Activated naive CD4-positive, alpha-beta T cell treated with anti-CD3 and anti-CD28 coated beads for 36 hours (primary cell): ENCODE data around the gene TMEM245. TPM values are rescaled to one million over a fixed set of nuclear protein-coding genes. Genes with fewer than 3 reads are reported as not detected.
"Not testable (repeated sequence)": the region's sequence is repeated elsewhere in the genome, so short reads cannot be mapped to it uniquely, and the experiment has no call there.

Source experiments
- CTCF ChIA-PET: fragments of 350-600 bp; sonication (Branson Sonifier 250); formaldehyde crosslinking; loops from one replicate; lab custom pipeline; 2021; ENCODE audit warnings: antibody characterized with exemption; lab: Charles Lee
- DNase-seq: peaks from one replicate; pipeline ENCODE4 v3.0.0-alpha.2; 2020
- H3K27ac Mint-ChIP-seq: one replicate; pipeline ENCODE4 v1.8.0; 2021; ENCODE audit warnings: mild to moderate bottlenecking, mixed read lengths
- H3K27me3 Mint-ChIP-seq: one replicate; pipeline ENCODE4 v1.8.0; 2021; ENCODE audit warnings: low read depth, mixed read lengths
- H3K36me3 Mint-ChIP-seq: one replicate; pipeline ENCODE4 v1.8.0; 2021; ENCODE audit warnings: low read depth, mixed read lengths
- H3K4me1 Mint-ChIP-seq: one replicate; pipeline ENCODE4 v1.8.0; 2021; ENCODE audit warnings: low read depth, mixed read lengths
- H3K4me3 Mint-ChIP-seq: one replicate; pipeline ENCODE4 v1.8.0; 2021; ENCODE audit warnings: mild to moderate bottlenecking, moderate library complexity, mixed read lengths
- H3K9me3 Mint-ChIP-seq: one replicate; pipeline ENCODE4 v1.8.0; 2021; ENCODE audit warnings: mixed read lengths
- intact Hi-C: fragments of 100-400 bp; cut with micrococcal nuclease; formaldehyde crosslinking; loops from one replicate; pipeline ENCODE4 v1.15.1; 2023
- total RNA-seq, 2 experiments: library from RNA; stranded (reverse); gene quantifications; one replicate each; pipeline ENCODE4 v1.2.3, GENCODE V29; 2021

The TMEM245 gene
- total RNA-seq, 2 experiments from 2014 or later = 19.9 TPM

GRCh38 chr9:109074236-109074889, 45.4 kb downstream of the TMEM245 start:
- H3K27ac Mint-ChIP-seq = peak overlapping the region; percentile 16
- H3K27me3 Mint-ChIP-seq = no peaks in the 10 kb centered on the region
- peaks cover 10% of the 10 kb centered on the region for H3K4me1 Mint-ChIP-seq
- DNase-seq = no peak
- H3K36me3 Mint-ChIP-seq = peaks cover 30% of the 10 kb centered on the region
- no peaks in the 10 kb centered on the region for H3K9me3 Mint-ChIP-seq
- no peak overlapping the region for H3K4me3 Mint-ChIP-seq
- intact Hi-C loops = no loop called here
- CTCF ChIA-PET = no interaction called here

- H3K27me3 Mint-ChIP-seq = no peaks in the 10 kb centered on the region
- peaks cover 10% of the 10 kb centered on the region for H3K4me1 Mint-ChIP-seq
- H3K9me3 Mint-ChIP-seq = no peaks in the 10 kb centered on the region
- intact Hi-C loops = no loop called here
- H3K4me3 Mint-ChIP-seq = no peak overlapping the region
- H3K36me3 Mint-ChIP-seq = peaks cover 21% of the 10 kb centered on the region
- DNase-seq = no peak
- no peak overlapping the region for H3K27ac Mint-ChIP-seq
- CTCF ChIA-PET = interaction anchor here (0.8 kb wide), 1 partner anchor 10 kb away, joined by 4 read pairs; no protein-coding TSS in a partner anchor
Observed at GRCh38 chr9:109072821-109073435, 46.8 kb downstream of the TMEM245 start.

- CTCF ChIA-PET = no interaction called here
- peaks cover 24% of the 10 kb centered on the region for H3K36me3 Mint-ChIP-seq
- intact Hi-C loops = no loop called here
- DNase-seq = no peak
- H3K4me1 Mint-ChIP-seq = peaks cover 10% of the 10 kb centered on the region
- H3K4me3 Mint-ChIP-seq = no peak overlapping the region
- H3K27me3 Mint-ChIP-seq = no peaks in the 10 kb centered on the region
- H3K27ac Mint-ChIP-seq = no peak overlapping the region
- no peaks in the 10 kb centered on the region for H3K9me3 Mint-ChIP-seq
Observed at GRCh38 chr9:109072133-109072692, 47.5 kb downstream of the TMEM245 start.

GRCh38 chr9:109068764-109069163, 51.0 kb downstream of the TMEM245 start:
- H3K36me3 Mint-ChIP-seq = peaks cover 21% of the 10 kb centered on the region
- intact Hi-C loops = no loop called here
- no peak for DNase-seq
- no peaks in the 10 kb centered on the region for H3K27me3 Mint-ChIP-seq
- no peak overlapping the region for H3K27ac Mint-ChIP-seq
- H3K4me3 Mint-ChIP-seq = no peak overlapping the region
- CTCF ChIA-PET = no interaction called here
- H3K4me1 Mint-ChIP-seq = no peaks in the 10 kb centered on the region
- H3K9me3 Mint-ChIP-seq = no peaks in the 10 kb centered on the region

GRCh38 chr9:109064963-109065702, 54.6 kb downstream of the TMEM245 start:
- no peak overlapping the region for H3K27ac Mint-ChIP-seq
- CTCF ChIA-PET = no interaction called here
- DNase-seq = no peak
- intact Hi-C loops = no loop called here
- H3K4me1 Mint-ChIP-seq = no peaks in the 10 kb centered on the region
- peaks cover 18% of the 10 kb centered on the region for H3K36me3 Mint-ChIP-seq
- no peak overlapping the region for H3K4me3 Mint-ChIP-seq
- no peaks in the 10 kb centered on the region for H3K9me3 Mint-ChIP-seq
- H3K27me3 Mint-ChIP-seq = no peaks in the 10 kb centered on the region

- no peaks in the 10 kb centered on the region for H3K4me1 Mint-ChIP-seq
- intact Hi-C loops = no loop called here
- H3K4me3 Mint-ChIP-seq = no peak overlapping the region
- no peak for DNase-seq
- H3K27me3 Mint-ChIP-seq = no peaks in the 10 kb centered on the region
- H3K9me3 Mint-ChIP-seq = no peaks in the 10 kb centered on the region
- no peak overlapping the region for H3K27ac Mint-ChIP-seq
- peaks cover 25% of the 10 kb centered on the region for H3K36me3 Mint-ChIP-seq
- CTCF ChIA-PET = interaction anchor here (0.6 to 0.7 kb wide), 2 partner anchors 46 to 168 kb away, joined by 3 to 5 read pairs; no protein-coding TSS in a partner anchor
Observed at GRCh38 chr9:109063760-109064159, 56.0 kb downstream of the TMEM245 start.

- Mint-ChIP-seq H3K4me1 (no peaks in the 10 kb centered on the region), H3K27me3 (no peaks in the 10 kb centered on the region), H3K9me3 (no peaks in the 10 kb centered on the region), H3K27ac (no peak overlapping the region), H3K36me3 (peaks cover 24% of the 10 kb centered on the region), H3K4me3 (no peak overlapping the region)
- CTCF ChIA-PET = interaction anchor here (0.6 kb wide), 2 partner anchors 1723 to 1736 kb away, joined by 3 to 4 read pairs; no protein-coding TSS in a partner anchor
- intact Hi-C loops = no loop called here
- DNase-seq = no peak
Observed at GRCh38 chr9:109062543-109062942, 57.2 kb downstream of the TMEM245 start.

GRCh38 chr9:109060191-109060590, 59.6 kb downstream of the TMEM245 start:
- H3K27ac Mint-ChIP-seq = no peak overlapping the region
- no peak for DNase-seq
- H3K27me3 Mint-ChIP-seq = no peaks in the 10 kb centered on the region
- CTCF ChIA-PET = interaction anchor here (1.6 kb wide), 1 partner anchor 139 kb away, joined by 4 read pairs; no protein-coding TSS in a partner anchor
- H3K4me3 Mint-ChIP-seq = no peak overlapping the region
- no peaks in the 10 kb centered on the region for H3K9me3 Mint-ChIP-seq
- intact Hi-C loops = no loop called here
- no peaks in the 10 kb centered on the region for H3K4me1 Mint-ChIP-seq
- H3K36me3 Mint-ChIP-seq = peaks cover 35% of the 10 kb centered on the region

GRCh38 chr9:109053121-109053520, 66.6 kb downstream of the TMEM245 start:
- not testable (repeated sequence) for H3K27ac Mint-ChIP-seq

GRCh38 chr9:109052416-109052815, 67.3 kb downstream of the TMEM245 start:
- no peak for DNase-seq
- intact Hi-C loops = no loop called here
- peaks cover 46% of the 10 kb centered on the region for H3K36me3 Mint-ChIP-seq
- H3K4me1 Mint-ChIP-seq = no peaks in the 10 kb centered on the region
- no peak overlapping the region for H3K4me3 Mint-ChIP-seq
- no peaks in the 10 kb centered on the region for H3K27me3 Mint-ChIP-seq
- CTCF ChIA-PET = interaction anchor here (0.7 to 1.0 kb wide), 3 partner anchors 40 to 81 kb away, joined by 3 read pairs; no protein-coding TSS in a partner anchor
- H3K9me3 Mint-ChIP-seq = no peaks in the 10 kb centered on the region
- no peak overlapping the region for H3K27ac Mint-ChIP-seq

More at GRCh38 chr9:109053121-109053520, 66.6 kb downstream of the TMEM245 start:
- H3K4me3 Mint-ChIP-seq, H3K27me3 Mint-ChIP-seq, H3K4me1 Mint-ChIP-seq, intact Hi-C loops, H3K9me3 Mint-ChIP-seq, DNase-seq: not testable (repeated sequence)
- peaks cover 44% of the 10 kb centered on the region for H3K36me3 Mint-ChIP-seq
- CTCF ChIA-PET = interaction anchor here (1.0 kb wide), 1 partner anchor 56 kb away, joined by 3 read pairs; no protein-coding TSS in a partner anchor

- peaks cover 44% of the 10 kb centered on the region for H3K36me3 Mint-ChIP-seq
- no peaks in the 10 kb centered on the region for H3K27me3 Mint-ChIP-seq
- H3K4me3 Mint-ChIP-seq = no peak overlapping the region
- intact Hi-C loops = no loop called here
- peaks cover 2% of the 10 kb centered on the region for H3K4me1 Mint-ChIP-seq
- H3K9me3 Mint-ChIP-seq = no peaks in the 10 kb centered on the region
- no peak overlapping the region for H3K27ac Mint-ChIP-seq
- CTCF ChIA-PET = no interaction called here
- DNase-seq = no peak
Observed at GRCh38 chr9:109051733-109052132, 68.0 kb downstream of the TMEM245 start.

- no peak for DNase-seq
- H3K4me1 Mint-ChIP-seq = peaks cover 9% of the 10 kb centered on the region
- CTCF ChIA-PET = no interaction called here
- intact Hi-C loops = no loop called here
- no peak overlapping the region for H3K27ac Mint-ChIP-seq
- H3K27me3 Mint-ChIP-seq = no peaks in the 10 kb centered on the region
- no peaks in the 10 kb centered on the region for H3K9me3 Mint-ChIP-seq
- no peak overlapping the region for H3K4me3 Mint-ChIP-seq
- H3K36me3 Mint-ChIP-seq = peaks cover 45% of the 10 kb centered on the region
Observed at GRCh38 chr9:109050444-109050843, 69.3 kb downstream of the TMEM245 start.
